Testis (tissue), 3 donors: Measurements from ENCODE around the gene AGPAT2. TPM values are rescaled to one million over a fixed set of nuclear protein-coding genes. Genes with fewer than 3 reads are reported as not detected.

Experiments
- DNase-seq: peaks from one replicate; pipeline ENCODE4 v3.0.0-alpha.2; 2019
- H3K27ac ChIP-seq, 2 donors: fragments of 200-600 bp; sonication (generic); one replicate each; pipeline ENCODE4 v1.5.1; 2019
- H3K27me3 ChIP-seq: fragments of 200-600 bp; sonication (generic); one replicate; pipeline ENCODE4 v1.5.1; 2019
- H3K36me3 ChIP-seq: fragments of 200-600 bp; sonication (generic); one replicate; pipeline ENCODE4 v1.5.1; 2017; ENCODE audit warnings: low read depth; ENCODE audit errors: missing control alignments
- H3K4me1 ChIP-seq: fragments of 200-600 bp; sonication (generic); one replicate; pipeline ENCODE4 v1.5.1; 2019
- H3K4me3 ChIP-seq, 2 donors: fragments of 200-600 bp; sonication (generic); one replicate each; pipeline ENCODE4 v1.5.1; 2017 to 2019
- H3K9me3 ChIP-seq: fragments of 200-600 bp; sonication (generic); one replicate; pipeline ENCODE4 v1.5.1; 2017
- POLR2A ChIP-seq: fragments of 450-650 bp; IDR thresholded peaks from one replicate; pipeline ENCODE4 v1.6.1; 2017; ENCODE audit warnings: antibody characterized with exemption, mild to moderate bottlenecking, moderate library complexity
- WGBS, 2 donors: methylation state at CpG; one replicate each; pipeline ENCODE4 v1.1.5; 2018; 5-methylcytosine and 5-hydroxymethylcytosine counted together
- intact Hi-C: fragments of 100-400 bp; cut with DNase I; formaldehyde crosslinking; loops from one replicate; pipeline ENCODE4 v1.15.1; 2023; ENCODE audit warnings: low total_unique reads
- microRNA counts, 2 donors: library from miRNA; unstranded; fragments of <30 nt; microRNA quantifications; one replicate each; lab custom pipeline; 2016
- microRNA-seq, 2 donors: library from miRNA; unstranded; fragments of <30 nt; microRNA quantifications; one replicate each; pipeline ENCODE4, GENCODE V29; 2016; ENCODE audit warnings: borderline number of aligned reads in 2 of 2, borderline replicate concordance in 1 of 2
- polyA plus RNA-seq: library from polyadenylated mRNA; stranded (reverse); fragments of 350-450 nt; fragmentation: Illumina TruSeq; extraction: RNeasy Lipid Tissue Mini Kit (QIAGEN cat#74804); gene quantifications from one replicate; pipeline ENCODE4 v1.2.3, GENCODE V29; 2014; ENCODE audit warnings: low read depth, low replicate concordance; ENCODE audit not compliant: insufficient read depth
- small RNA-seq, 2 donors: library from RNA; depleted of rRNA; stranded (forward); fragments of <200 nt; gene quantifications; one replicate each; pipeline ENCODE3, GENCODE V24; 2016
- total RNA-seq, 2 donors: library from RNA; depleted of rRNA; stranded (reverse); fragments of >200 nt; gene quantifications; one replicate each; pipeline ENCODE4 v1.2.3, GENCODE V29; 2016
- TF ChIP-seq, protein P1 (sequence below), 3 experiments: fragments of 450-650 bp in 2 of 3; fragments of 200-600 bp in 1 of 3; sonication (generic) in 1 of 3; IDR thresholded peaks; one replicate each; pipeline ENCODE4 v1.5.1; 2016 to 2019; ENCODE audit warnings: antibody characterized with exemption in 3 of 3, mild to moderate bottlenecking in 2 of 3, moderate library complexity in 1 of 3

The AGPAT2 gene
- total and polyA plus RNA-seq, 3 donors from 2014 or later: 34.2 to 52.7 (median 46.6) TPM

DNA sequence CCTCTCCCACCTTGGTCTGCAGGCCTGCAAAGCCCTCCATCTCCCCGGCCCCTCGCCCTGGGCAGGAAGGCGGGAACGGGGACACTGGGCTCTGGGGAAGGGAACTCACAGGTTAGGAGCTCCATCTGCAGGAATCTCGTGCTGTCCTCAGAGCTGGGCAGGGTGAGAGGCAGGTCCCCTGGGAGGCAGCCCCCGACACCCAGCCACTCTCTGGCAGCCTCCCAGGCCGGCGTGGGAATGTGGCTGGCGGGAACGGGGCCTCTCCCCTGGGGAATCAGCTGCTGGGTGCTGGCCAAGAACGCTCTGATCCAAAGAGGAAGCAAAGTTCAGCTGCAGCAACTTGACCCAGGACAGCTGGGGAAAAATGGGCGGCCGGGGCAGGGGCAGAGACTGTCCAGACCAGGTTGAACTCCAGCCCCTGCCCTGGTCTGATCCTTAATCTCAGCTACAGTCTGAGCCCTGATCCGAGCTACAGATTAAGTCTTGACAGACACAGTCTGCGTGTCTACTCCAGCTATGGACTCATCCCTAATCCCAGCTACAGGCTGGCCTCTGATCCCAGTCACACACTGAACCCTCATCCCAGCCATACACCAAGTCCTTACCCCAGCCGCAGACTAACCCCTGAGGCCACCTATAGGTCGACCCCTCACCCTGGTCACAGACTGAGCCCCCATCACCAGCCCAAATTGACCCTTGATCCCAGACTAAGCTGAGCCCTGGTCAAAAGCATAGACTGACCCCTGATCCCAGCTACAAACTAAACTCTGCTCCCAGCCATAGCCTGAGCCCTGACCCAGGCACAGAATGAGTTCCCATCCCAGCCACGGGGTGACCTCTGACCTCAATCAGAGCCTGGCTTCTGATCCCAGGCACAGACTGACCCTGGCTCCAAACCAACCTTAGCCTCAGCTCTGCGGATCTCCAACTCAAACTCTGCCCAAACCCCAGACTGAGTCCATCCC lies 61.9 kb downstream of the AGPAT2 start:
- H3K4me1 ChIP-seq: peaks cover 13% of the 10 kb centered on the region
- DNase-seq: peak; percentile 76
- no peaks in the 10 kb centered on the region for H3K9me3 ChIP-seq
- TF ChIP-seq, protein P1, sequence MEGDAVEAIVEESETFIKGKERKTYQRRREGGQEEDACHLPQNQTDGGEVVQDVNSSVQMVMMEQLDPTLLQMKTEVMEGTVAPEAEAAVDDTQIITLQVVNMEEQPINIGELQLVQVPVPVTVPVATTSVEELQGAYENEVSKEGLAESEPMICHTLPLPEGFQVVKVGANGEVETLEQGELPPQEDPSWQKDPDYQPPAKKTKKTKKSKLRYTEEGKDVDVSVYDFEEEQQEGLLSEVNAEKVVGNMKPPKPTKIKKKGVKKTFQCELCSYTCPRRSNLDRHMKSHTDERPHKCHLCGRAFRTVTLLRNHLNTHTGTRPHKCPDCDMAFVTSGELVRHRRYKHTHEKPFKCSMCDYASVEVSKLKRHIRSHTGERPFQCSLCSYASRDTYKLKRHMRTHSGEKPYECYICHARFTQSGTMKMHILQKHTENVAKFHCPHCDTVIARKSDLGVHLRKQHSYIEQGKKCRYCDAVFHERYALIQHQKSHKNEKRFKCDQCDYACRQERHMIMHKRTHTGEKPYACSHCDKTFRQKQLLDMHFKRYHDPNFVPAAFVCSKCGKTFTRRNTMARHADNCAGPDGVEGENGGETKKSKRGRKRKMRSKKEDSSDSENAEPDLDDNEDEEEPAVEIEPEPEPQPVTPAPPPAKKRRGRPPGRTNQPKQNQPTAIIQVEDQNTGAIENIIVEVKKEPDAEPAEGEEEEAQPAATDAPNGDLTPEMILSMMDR (IDR thresholded peaks at IDR 0.05): peak; percentile 16 to 32 (median 23)
- no peak for TF ChIP-seq POLR2A
- 36 to 62% methylated on average over 15 to 17 of the region's 19 CpGs for WGBS, 2 donors
- intact Hi-C loops: loop anchor here (5.0 kb wide), 1 partner anchor 138 kb away; no protein-coding TSS in a partner anchor
- no peaks in the 10 kb centered on the region for H3K36me3 ChIP-seq
- no peak overlapping the region for H3K4me3 ChIP-seq
- no peaks in the 10 kb centered on the region for H3K27me3 ChIP-seq
- no peak overlapping the region for H3K27ac ChIP-seq

DNA sequence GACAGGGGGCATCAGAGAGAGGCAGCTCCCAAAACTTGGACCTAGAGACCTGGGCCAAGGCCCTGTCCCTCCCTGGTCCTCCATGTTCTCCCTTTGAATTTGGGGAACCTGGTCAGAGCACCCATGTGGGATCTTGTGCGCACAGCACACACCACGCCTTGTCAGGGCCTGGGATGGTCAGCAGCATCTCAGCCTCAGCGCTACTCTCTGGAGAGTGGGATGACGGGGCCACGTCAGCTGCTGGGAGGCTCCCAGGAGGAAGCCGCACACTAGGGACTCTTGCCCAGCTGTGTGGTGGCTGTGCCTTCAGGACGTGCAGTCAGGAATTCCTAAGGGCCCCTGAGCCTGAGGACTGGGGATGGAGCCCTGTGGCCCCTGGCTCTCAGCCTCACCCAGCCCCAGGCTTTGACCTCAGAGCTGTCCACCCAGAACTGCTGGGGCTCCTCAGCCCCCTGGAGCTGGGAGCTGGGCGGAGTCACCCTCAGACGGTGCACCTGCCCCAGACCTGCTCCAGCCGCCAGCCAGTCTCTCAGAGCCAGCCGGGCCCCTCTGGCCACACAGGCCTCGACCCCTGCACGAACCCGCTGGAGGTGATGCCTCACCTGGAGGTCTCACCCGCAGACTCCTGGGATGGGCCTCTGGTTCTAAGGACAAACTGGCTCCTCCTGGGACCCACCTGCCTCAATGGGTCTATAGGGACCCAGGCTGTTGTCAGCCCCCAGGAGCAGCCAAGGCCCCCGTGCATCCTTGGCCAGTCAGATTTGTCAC lies 62.9 kb downstream of the AGPAT2 start:
- intact Hi-C loops: no loop called here
- DNase-seq: no peak
- no peaks in the 10 kb centered on the region for H3K27me3 ChIP-seq
- TF ChIP-seq, protein P1 (IDR thresholded peaks at IDR 0.05): no peak
- no peak for TF ChIP-seq POLR2A
- no peak overlapping the region for H3K27ac ChIP-seq
- H3K4me1 ChIP-seq: peaks cover 17% of the 10 kb centered on the region
- no peaks in the 10 kb centered on the region for H3K9me3 ChIP-seq
- H3K36me3 ChIP-seq: no peaks in the 10 kb centered on the region
- WGBS, 2 donors: 85% methylated on average over 16 of the region's 16 CpGs; no CpG with 5 or more reads in 1 of the 2 donors
- no peak overlapping the region for H3K4me3 ChIP-seq

DNA sequence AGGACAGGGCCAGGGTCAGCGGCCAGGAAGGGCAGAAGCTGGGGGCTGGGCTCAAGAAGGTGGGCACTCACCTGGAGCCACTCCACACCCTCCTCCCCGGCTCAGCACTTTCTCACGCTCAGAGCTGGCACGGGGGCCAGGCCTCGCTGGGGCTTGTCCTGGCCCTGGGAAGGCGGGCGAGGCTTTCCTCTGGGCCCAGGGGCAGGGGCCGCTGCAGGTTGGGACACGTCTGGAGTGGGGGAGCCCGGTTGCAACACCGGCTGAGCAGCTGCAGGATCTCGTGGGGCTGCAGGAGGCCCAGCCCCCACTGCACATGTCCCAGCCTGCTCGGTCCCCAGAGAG lies 63.4 kb downstream of the AGPAT2 start:
- Histone ChIP-seq H3K9me3 (no peaks in the 10 kb centered on the region), H3K27me3 (no peaks in the 10 kb centered on the region), H3K4me1 (peaks cover 17% of the 10 kb centered on the region), H3K27ac (no peak overlapping the region), H3K4me3 (no peak overlapping the region), H3K36me3 (no peaks in the 10 kb centered on the region)
- intact Hi-C loops: no loop called here
- 87 to 93% methylated on average over 3 to 13 of the region's 13 CpGs for WGBS, 2 donors
- DNase-seq: no peak
- TF ChIP-seq POLR2A: no peak
- TF ChIP-seq, protein P1 (IDR thresholded peaks at IDR 0.05): no peak

MicroRNAs encoded within 50 kb of the gene (microRNA counts, 767-probe panel; counts per million panel counts)
- microRNA hsa-miR-126-3p (lab: Ali Mortazavi, UCI): 9,630 to 9,898 counts per million in 2 donors

Small RNA genes lying within 50 kb of the gene (microRNA-seq; reads per million reads assigned to microRNA genes)
- 14,496 to 21,107 reads per million in 2 donors for gene MIR126

Small RNA genes lying within 50 kb of the gene (small RNA-seq; reads per million reads assigned to genes)
- 66.6 to 106 reads per million in 2 donors for gene MIR126

Other genes with a start within 250 kb of the AGPAT2 start
- 10 to 100 TPM; 32.2 to 38.0 TPM for gene INPP5E, start 247.6 kb downstream of the AGPAT2 start, total RNA-seq
- gene INPP5E, start 247.6 kb downstream of the AGPAT2 start, polyA plus RNA-seq: 22.1 TPM
- gene SEC16A, start 204.4 kb downstream of the AGPAT2 start, total RNA-seq: 100 to 1,000 TPM in 1 of 2 donors, 10 to 100 TPM in 1; 90.4 to 103 TPM
- gene SEC16A, start 204.4 kb downstream of the AGPAT2 start, polyA plus RNA-seq: 67.8 TPM
- 10 to 100 TPM; 32.4 to 34.1 TPM for gene NOTCH1, start 141.4 kb downstream of the AGPAT2 start, total RNA-seq
- 7.2 TPM for gene NOTCH1, start 141.4 kb downstream of the AGPAT2 start, polyA plus RNA-seq
- 100 to 1,000 TPM; 101 to 106 TPM for gene EGFL7, start 24.5 kb downstream of the AGPAT2 start, total RNA-seq
- 68.5 TPM for gene EGFL7, start 24.5 kb downstream of the AGPAT2 start, polyA plus RNA-seq
- 10 to 100 TPM; 28.7 to 36.2 TPM for gene DIPK1B, start 25.1 kb upstream of the AGPAT2 start, total RNA-seq
- 23.3 TPM for gene DIPK1B, start 25.1 kb upstream of the AGPAT2 start, polyA plus RNA-seq
- gene LCN10, start 55.5 kb upstream of the AGPAT2 start, total RNA-seq: 10 to 100 TPM in 1 of 2 donors, 1 to 10 TPM in 1; 8.3 to 11.7 TPM
- gene LCN10, start 55.5 kb upstream of the AGPAT2 start, polyA plus RNA-seq: 8.7 TPM
- gene LCN6, start 61.1 kb upstream of the AGPAT2 start, total RNA-seq: 10 to 100 TPM; 11.3 to 19.1 TPM
- gene LCN6, start 61.1 kb upstream of the AGPAT2 start, polyA plus RNA-seq: 7.8 TPM
- gene LCN8, start 70.8 kb upstream of the AGPAT2 start, total RNA-seq: not detected
- 2.0 TPM for gene LCN8, start 70.8 kb upstream of the AGPAT2 start, polyA plus RNA-seq
- gene LCN15, start 77.1 kb upstream of the AGPAT2 start, total RNA-seq: under 1 TPM in 1 of 2 donors, not detected in 1; 0.68 TPM
- gene LCN15, start 77.1 kb upstream of the AGPAT2 start, polyA plus RNA-seq: 0.41 TPM
- gene TMEM141, start 103.9 kb upstream of the AGPAT2 start, total RNA-seq: 100 to 1,000 TPM; 108 to 127 TPM
- gene TMEM141, start 103.9 kb upstream of the AGPAT2 start, polyA plus RNA-seq: 80.4 TPM
- 10 to 100 TPM; 41.1 to 59.8 TPM for gene CCDC183, start 108.9 kb upstream of the AGPAT2 start, total RNA-seq
- 37.8 TPM for gene CCDC183, start 108.9 kb upstream of the AGPAT2 start, polyA plus RNA-seq
- 100 to 1,000 TPM in 1 of 2 donors, 10 to 100 TPM in 1; 95.1 to 103 TPM for gene RABL6, start 120.5 kb upstream of the AGPAT2 start, total RNA-seq
- gene RABL6, start 120.5 kb upstream of the AGPAT2 start, polyA plus RNA-seq: 69.1 TPM
- 10 to 100 TPM; 13.1 to 24.6 TPM for gene AJM1, start 155.0 kb upstream of the AGPAT2 start, total RNA-seq
- gene AJM1, start 155.0 kb upstream of the AGPAT2 start, polyA plus RNA-seq: 4.0 TPM
- gene PHPT1, start 162.0 kb upstream of the AGPAT2 start, total RNA-seq: 100 to 1,000 TPM; 134 to 146 TPM
- 146 TPM for gene PHPT1, start 162.0 kb upstream of the AGPAT2 start, polyA plus RNA-seq
- 10 to 100 TPM; 18.3 to 21.9 TPM for gene MAMDC4, start 164.9 kb upstream of the AGPAT2 start, total RNA-seq
- 8.1 TPM for gene MAMDC4, start 164.9 kb upstream of the AGPAT2 start, polyA plus RNA-seq
- gene EDF1, start 178.9 kb upstream of the AGPAT2 start, total RNA-seq: 100 to 1,000 TPM; 278 to 330 TPM
- 368 TPM for gene EDF1, start 178.9 kb upstream of the AGPAT2 start, polyA plus RNA-seq
- 10 to 100 TPM; 23.7 to 32.9 TPM for gene TRAF2, start 199.1 kb upstream of the AGPAT2 start, total RNA-seq
- 21.9 TPM for gene TRAF2, start 199.1 kb upstream of the AGPAT2 start, polyA plus RNA-seq